Suprapubic skin (tissue), 3 donors: Measurements from ENCODE around the gene ESM1.

Source experiments
- CTCF ChIP-seq, 2 donors: fragments of 200-600 bp in 1 of 2; fragments of 450-650 bp in 1 of 2; sonication (generic) in 1 of 2; IDR thresholded peaks; one replicate each; pipeline ENCODE4 v1.5.1; 2016 to 2019; ENCODE audit warnings: antibody characterized with exemption in 2 of 2, mild to moderate bottlenecking in 1 of 2, moderate library complexity in 1 of 2
- POLR2A ChIP-seq, 2 donors: fragments of 450-650 bp; IDR thresholded peaks; one replicate each; pipeline ENCODE4 v1.6.1; 2017; ENCODE audit warnings: antibody characterized with exemption in 2 of 2, mild to moderate bottlenecking in 2 of 2, moderate library complexity in 2 of 2

GRCh38 chr5:55033568-55033967, 48.2 kb upstream of the ESM1 start:
- TF ChIP-seq CTCF (IDR thresholded peaks at IDR 0.05) = no peak
- TF ChIP-seq POLR2A (IDR thresholded peaks at IDR 0.05) = no peak
